ENCODE data around the gene FBP1.
A peak's percentile ranks its signal among the peaks of the same experiment; 100 is the strongest.
"Not testable (repeated sequence)": the region's sequence is repeated elsewhere in the genome, so short reads cannot be mapped to it uniquely, and the experiment has no call there.

Gene FBP1

DNA sequence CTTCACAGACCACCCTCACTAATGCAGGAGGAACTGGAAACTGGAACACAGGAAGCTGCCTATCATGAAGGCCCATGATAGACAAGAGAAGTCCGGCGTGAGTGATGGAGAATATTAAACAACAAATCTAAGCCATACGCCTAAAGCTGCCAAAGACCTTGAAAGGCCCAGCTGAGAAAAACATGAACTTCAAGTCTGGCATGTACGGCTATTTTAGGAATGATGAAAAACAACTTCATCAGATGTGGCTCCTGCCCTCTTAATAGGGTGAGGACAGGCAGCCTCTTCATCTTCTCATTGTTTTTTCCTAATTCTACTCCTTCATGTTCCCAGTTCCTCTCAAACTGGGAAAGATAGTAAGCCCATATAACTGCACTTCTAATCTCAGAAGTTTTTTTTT, 20.3 kb downstream of the FBP1 start:
- no peak for DNase-seq (ENCODE audit: low spot score)

DNA sequence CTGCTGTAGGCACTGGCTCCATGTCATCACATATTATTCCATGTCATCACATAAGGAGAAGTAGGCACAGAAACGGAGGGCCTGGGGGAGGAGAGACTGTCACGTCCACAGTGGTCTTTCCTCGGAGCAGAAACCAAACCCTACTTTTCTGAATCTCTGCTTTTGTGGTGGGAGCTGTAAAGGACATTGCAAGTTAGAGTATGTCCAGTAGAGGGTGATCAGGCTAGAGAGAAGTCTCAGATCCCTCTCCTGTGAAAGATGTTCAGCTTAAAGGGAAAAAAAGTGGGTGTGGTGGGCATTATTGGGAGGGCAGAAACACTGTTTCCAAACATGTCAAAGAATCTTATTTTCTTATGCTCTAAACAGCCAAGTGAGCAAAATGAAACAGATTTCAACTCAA, 26.3 kb downstream of the FBP1 start:
- DNase-seq (ENCODE audit: low spot score) = no peak

DNA sequence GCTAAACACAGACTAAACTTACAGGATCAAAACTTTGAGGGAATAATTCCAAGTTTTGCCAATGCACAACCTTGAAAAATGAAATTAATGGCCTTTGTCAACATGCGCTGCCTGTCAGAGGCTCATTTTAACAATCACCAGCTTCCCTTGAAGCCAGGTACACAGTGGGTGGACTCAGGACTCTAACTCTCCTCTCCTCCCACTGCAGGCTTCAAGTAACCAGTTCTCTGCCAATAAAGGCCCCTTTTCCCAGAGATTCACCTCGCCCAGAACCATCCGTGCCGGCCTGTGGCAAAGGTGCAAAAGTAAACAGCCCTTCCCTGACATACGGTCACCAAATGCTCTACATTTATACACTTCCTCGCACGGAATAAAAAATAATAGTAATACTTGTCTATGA, 27.2 kb downstream of the FBP1 start:
- no peak for DNase-seq (ENCODE audit: low spot score)

DNA sequence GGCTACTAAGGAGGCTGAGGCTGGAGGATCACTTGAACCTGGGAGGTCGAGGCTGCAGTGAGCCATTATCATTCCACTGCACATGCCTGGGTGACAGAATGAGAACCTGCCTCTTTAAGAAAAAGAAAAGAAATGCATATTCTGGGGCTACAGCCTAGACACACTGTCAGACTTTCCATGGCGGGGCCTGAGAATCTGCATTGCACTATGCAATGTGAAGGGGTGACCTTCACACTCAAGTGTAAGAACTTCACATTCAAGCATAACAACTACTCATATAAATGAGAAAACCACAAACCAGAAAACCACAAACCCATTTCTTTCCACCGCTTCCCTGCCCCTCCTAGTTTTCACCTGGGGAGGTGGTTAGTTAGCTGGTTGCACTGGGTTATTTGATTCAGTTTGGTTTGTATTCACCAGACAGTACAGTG, 27.7 kb downstream of the FBP1 start:
- DNase-seq (ENCODE audit: low spot score) = no peak

DNA sequence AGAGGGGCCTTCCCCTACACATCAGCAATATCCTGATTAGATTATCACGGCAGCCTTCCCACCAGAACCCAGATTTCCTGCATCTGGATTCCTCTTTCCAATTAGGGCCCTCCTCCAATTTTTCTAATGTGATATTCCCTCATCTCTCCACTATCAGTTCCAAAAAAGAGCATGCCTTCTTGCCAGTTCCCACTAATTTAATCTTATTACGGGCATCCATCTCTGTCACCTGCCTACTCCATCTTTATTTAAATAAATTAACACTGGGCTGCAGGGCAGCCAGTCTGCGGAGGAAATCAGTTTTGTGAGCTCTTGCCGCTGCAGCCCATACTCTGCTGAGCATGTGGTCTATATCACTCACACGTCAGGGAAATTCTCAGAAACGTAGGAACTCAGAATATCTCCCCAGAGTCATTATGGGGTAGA, 29.1 kb downstream of the FBP1 start:
- no peak for DNase-seq (ENCODE audit: low spot score)

DNA sequence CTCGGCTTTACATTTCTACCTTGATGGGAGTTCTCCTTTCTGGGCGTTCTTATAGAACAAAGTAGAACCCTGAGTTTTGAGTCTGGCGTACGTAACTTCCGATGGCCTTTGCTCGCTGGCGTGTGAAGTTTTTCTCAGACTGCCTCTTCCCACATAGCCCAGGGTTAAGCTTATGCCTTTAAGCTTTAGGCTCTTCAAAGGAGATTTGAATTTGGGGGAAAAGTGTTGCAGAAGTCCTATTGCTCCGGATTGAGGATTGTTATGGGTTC, 32.0 kb downstream of the FBP1 start:
- no peak for DNase-seq (ENCODE audit: low spot score)

DNA sequence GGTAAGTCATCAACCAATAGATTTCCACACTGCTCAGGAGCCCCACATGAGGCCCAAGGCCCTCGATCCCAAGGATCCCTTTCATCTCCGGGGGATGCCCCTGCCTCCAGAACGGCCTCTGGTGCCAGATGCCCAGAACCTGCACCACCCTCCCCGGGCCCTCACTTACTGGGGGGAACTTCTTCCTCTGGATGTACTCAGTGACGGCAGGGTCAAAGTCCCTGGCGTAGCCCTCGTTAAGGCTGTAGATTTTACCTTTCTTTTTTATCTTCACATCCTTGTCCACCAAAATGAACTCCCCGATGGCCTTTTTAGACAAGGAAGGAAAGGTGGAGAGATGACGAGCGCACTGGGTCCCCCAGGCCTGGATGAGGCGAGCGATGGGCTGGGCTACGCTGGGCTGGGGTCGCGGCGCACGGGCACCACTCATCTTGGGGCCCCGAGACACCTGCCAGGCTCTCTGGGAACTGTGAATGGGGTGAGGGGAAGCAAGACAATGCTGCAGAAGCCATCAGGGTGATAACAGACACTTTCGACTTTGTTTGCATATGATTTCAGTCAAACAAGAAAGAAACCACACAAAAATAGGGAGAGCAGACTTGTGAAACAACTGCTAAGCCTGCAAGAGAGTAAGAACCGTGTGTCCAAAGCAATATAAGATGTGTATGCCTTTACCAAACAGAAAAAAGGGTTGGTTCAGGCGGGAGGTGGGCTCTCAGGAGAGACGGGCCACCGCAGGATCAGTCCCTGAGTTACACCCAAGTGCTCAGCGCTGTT, 32.5 kb downstream of the FBP1 start:
- no peak for DNase-seq (ENCODE audit: low spot score)

DNA sequence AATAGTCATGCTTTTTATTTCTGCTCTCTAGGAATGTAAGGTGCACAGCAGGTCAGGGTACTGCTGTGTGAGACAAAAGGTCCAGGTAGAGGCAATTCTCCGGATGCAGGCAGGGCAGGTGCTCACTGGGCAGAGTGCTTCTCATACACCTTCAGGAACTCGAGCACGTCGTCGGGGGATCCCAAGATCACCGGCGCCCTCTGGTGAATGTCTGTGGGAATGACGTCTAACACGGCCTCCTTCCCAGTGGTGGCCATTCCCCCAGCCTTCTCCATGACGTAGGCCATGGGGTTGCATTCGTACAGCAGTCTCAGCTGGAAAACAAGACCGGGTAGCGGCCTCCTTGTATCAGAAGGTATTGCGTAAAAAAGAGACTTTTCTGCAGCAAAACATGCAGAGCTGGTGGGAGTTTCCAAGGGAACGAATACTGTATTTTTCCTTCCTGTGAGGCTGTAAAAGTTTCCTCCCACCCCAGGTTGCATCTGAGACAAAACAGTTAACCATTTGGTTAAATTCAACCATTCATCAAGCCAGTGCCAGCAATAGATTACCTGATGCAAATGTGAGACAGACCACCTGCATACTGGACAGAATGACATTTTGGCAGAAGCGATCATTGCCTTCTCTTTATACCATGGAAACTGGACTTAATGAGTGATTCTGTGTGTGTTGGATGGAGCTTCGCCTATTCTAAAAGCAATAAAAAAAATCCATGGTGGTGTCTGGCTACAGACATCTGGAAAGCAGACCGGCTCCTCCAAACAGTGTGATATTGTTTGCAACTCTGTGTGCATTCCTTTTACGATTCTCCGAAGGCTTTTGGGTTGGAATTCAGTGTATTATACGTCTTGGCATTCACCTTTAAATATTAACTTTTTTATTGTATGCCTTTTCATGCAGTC, 35.8 kb downstream of the FBP1 start:
- DNase-seq (ENCODE audit: low spot score) = peak; percentile 69

DNA sequence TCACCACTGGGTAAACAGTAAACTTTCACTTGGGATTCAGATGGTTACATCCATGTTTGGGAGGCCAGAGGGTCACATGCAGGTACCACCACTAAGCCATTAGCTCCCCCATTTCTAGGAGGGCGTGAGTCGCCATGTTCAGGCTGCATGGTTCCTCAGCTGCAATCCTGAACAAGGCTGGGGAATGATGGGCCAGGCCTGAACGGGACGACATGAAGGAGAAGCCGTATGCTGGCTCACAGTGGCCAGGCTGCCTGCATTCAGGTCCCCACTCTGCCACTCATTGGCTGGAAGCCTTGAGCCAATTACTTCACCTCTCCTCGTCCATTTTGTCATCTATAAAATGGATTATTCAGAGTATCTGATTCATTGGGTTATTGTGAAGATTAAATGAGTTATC, 36.7 kb downstream of the FBP1 start:
- no peak for DNase-seq (ENCODE audit: low spot score)

DNA sequence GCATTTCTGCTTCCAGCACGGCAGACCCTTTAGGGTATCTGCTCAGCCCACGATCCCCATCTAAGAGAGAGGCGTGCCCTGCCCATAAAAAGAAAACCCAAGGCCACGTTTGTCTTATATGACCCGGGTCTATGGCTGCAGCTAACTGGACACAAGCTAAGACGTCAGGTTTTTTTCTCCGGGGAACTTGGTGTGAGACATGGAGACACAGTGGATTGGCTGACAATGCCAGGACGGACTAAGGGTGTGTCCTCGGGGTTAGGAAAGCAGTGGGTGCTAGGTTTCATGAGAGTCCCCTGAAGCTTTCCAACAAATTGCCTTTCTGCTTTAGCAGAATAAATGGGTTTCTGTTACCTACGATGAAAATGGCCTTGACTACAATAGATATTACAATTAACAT, 38.6 kb downstream of the FBP1 start:
- no peak for DNase-seq (ENCODE audit: low spot score)

DNA sequence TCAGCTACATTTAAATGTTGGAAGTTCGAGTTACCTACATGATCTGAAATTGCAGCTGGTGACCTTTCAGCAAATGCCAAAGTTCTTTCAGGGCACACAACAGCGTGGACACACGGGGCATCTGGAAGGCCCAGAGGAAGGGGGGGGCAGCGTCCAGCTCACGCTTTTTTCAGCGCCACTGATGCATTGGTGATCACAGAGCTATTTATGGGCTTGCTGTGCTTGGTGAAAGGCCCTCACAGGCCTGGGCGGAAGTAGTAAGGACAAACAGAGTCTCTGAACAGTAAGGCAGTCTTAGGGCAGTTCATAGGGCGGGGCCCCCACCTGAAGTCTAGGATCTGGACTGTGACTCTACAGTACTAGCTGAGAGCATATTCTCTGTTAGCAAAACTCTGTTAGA, 39.1 kb downstream of the FBP1 start:
- no peak for DNase-seq (ENCODE audit: low spot score)

DNA sequence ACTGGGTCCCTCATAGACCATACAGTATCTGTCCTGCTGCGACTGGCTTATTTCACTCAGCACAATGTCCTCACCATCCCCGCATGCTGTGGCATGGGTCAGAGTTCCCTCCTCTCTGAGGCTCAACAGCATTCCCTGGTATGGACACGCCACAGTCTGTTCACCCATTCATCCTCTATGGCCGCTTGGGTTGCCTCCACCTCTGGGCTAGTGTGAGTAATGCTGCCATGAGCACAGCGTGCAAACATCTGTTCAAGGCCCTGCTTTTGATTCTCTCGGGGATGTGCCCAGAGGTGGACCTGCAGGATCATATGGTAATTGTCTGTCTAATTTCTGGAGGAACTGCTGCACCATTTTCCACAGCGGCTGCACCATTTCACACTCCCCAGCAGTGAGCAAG, 40.2 kb downstream of the FBP1 start:
- no peak for DNase-seq (ENCODE audit: low spot score)

DNA sequence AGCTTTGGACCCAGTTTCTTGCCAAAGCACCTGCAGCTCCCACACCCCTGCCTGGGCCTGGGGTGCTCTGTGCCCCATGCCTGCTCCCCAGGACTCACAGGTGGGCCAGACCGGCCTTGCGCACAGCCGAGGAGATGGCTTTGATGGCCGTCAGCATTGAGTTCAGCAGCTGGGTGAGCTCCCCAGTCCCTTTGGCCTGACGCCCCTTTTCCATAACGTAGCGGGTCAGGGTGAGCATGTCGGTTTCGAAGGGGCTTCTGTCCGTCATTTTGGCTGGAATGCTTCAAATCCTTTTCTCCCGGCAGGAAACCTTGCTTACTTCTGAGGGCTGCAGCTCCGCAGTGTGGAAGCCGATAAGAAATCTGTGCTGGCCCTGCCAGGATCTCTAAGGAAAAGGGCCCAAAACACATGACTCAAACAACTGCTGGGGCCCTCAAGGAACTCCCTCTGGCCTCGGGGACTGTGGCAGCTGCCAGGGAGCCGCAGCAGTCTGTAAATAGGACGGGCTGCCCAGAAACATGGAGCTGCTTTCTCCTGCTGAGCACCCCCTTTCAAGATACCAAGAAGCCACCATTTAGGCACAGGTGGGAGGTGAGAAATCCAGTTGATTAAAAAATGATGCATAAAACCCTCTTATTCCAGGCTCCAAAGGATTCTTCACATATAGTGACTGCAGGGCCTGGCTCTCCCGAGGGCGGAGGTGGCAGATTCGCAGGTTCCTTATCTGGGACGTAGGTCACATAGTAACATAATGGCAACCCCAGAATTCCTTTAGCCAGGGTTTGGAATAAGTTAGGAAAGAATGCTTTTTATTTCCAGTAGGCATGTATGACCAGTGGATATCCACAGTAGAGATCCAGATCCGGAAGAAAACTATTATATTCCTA, 45.6 kb downstream of the FBP1 start, which contains the start of gene FBP2:
Gene FBP2, minus strand, starts transcription at position 366 of the 887 bp plus-strand sequence. Its CDS starts 98 bp downstream, at position 268.
- DNase-seq (ENCODE audit: low spot score) = no peak

DNA sequence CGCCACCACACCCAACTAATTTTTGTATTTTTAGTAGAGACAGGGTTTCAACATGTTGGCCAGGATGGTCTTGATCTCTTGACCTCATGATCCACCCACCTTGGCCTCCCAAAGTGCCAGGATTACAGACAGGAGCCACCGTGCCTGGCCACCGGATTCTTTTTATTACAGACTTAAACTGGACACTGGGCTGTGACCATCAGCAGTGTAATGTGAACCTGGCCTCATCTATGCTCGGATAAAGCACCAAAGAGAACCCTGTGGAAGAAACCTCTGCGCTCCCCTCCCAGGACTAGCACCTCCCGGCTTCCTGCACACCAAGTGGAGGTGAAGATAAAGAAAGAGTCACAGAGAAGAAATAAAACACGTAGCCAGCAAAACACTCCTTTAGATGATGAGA, 46.6 kb downstream of the FBP1 start:
- not testable (repeated sequence) for DNase-seq (ENCODE audit: low spot score)

DNA sequence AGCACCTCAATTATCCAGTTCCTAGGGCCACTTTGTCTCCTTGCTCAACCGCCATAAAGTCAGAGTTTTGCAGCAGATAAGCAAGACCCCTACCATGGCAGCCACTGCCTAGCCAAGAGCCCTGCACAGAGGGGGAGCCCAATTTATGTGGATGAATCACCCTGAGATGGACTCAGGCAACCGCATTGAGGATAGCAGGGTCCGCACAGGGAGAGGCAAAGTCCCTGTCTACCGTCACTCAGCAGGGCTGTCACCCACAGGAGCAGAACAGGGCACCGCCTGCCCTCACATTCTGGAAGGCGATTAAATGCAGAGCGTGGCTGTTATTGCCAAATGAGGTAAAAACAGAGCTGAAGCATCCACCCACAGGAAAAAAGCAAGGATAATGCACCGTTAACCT, 47.4 kb downstream of the FBP1 start:
- no peak for DNase-seq (ENCODE audit: low spot score)

DNA sequence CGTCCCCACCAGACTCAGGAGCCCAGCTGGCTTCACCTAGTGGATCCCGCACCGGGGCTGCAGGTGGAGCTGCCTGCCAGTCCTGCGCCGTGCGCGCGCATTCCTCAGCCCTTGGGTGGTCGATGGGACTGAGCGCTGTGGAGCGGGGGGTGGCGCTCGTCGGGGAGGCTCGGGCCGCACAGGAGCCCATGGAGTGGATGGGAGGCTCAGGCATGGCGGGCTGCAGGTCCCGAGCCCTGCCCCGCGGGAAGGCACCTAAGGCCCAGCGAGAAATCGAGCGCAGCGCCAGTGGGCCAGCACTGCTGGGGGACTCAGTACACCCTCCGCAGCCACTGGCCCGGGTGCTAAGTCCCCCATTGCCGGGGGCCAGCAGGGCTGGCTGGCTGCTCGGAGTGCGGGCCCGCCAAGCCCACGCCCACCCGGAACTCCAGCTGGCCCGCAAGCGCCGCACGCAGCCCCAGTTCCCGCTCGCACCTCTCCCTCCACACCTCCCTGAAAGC, 48.2 kb downstream of the FBP1 start:
- not testable (repeated sequence) for DNase-seq (ENCODE audit: low spot score)

DNA sequence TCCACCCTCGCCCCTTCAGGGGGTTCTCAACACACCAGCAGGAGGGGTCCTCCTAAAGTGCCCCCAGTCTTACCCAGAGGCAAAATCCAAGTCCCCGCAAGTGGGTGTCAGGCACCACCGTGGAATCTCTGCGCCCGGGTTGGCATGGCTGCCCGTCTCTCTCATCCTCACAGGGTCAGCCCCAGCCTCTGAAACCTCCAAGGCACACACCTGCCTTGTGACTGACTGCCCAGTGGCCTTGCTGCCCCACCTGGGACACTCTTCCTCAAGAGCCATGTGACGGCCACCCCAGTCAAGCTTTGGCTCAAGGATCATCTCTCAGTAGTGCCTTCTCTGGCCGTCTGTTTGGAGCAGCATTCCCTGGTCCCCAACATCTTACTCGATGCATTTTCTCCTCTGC, 50.6 kb downstream of the FBP1 start:
- DNase-seq (ENCODE audit: low spot score) = no peak

DNA sequence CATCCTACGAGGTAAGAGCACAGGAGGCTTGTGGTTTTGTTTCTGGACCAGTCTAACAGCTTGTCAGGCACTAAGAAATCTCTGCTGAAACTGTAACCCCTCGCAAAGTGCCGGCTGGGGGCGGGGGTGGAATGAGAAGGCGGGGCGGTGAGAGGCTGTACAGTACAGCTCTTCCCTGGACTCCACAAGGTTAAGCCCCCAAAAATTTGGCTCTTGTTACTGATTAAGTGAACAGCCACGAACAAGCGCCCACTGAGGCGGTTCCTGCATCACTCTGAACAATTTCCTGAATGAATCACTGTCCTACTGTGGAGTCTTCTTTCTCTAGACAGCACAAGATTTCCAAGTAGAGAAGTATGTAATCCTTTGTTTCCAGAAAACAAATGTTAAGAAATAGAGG, 52.5 kb downstream of the FBP1 start:
- no peak for DNase-seq (ENCODE audit: low spot score)

DNA sequence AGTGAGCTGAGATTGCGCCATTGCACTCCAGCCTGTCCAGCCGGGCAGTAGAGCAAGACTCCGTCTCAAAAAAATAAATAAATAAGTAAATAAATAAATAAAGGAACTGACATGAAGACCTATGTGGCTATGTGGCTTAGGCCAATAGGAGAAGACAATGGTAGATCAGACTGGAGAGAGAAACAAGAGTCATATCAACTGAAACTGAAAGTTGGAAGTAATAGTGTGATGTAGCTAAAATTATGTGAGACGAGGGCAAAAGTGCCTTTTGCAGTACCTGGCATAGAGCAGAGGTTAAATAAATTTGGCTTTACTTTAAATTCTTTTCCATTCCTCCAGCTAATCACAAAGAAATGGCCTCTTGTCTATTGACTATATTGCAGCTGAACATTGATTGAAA, 53.0 kb downstream of the FBP1 start:
- no peak for DNase-seq (ENCODE audit: low spot score)

DNA sequence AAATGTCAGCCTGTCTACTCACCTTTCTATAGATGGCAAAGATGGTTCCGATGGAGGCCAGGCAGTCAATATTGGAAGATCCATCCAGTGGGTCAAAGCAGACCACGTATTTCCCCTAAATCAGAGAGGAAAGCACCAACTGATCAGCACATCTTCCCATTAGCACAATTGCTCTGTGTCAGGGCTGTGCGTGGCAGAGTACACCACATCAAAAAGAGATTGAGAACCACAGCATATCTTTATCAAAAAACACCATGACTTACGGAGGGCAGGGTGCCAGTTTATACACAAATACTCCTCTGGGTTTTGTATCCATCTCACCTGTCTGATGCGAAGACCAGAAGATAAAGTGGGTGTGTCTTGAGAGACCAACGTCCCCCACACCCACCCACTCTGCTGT, 54.8 kb downstream of the FBP1 start:
- no peak for DNase-seq (ENCODE audit: low spot score)

DNA sequence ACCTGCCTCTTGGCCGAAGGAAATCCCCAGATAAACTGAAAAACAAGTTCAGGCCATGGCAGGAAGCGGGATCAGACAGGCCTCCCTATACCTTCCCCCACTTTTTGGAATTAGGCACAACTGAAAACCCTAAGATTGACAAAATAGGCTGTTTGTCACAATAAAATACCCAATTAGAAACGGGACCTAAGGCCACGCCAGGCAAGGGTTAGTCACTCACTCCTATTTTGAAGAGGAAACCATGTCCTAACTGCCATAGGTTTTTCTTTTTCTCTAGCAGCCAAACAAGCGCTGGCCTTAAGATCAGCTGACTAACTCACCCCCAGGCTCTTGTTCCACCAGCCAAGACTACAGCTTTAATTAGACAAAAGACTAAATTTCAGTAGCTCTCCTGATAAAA, 57.6 kb downstream of the FBP1 start:
- no peak for DNase-seq (ENCODE audit: low spot score)

DNA sequence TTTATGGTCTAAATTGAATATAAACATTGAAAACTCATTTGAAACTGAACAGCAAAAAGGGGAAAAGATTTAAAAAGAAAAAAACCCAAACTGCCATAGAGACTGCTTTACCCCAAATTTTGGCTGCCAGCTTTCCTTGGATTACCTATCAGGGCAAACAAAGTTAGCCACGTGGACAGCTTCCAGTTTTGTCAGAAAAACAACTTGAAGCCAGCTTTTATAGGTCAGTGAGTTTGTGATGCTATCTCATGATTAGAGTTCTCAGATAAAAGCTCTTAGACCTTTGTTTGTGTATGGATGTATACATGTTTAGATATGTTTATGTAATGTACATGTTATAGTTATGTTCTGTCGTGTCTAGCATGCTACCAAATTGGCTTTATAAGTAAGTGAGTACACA, 61.7 kb downstream of the FBP1 start:
- no peak for DNase-seq (ENCODE audit: low spot score)
